GM19328 (cell line): ENCODE data around the gene RBP5.

Experiments used
- ATAC-seq: cut with Tn5 transposase; IDR thresholded peaks from one replicate; pipeline ENCODE4 v1.9.1; 2021; ENCODE audit warnings: mild to moderate bottlenecking, moderate library complexity; ENCODE audit not compliant: unreplicated experiment

RBP5 gene

DNA sequence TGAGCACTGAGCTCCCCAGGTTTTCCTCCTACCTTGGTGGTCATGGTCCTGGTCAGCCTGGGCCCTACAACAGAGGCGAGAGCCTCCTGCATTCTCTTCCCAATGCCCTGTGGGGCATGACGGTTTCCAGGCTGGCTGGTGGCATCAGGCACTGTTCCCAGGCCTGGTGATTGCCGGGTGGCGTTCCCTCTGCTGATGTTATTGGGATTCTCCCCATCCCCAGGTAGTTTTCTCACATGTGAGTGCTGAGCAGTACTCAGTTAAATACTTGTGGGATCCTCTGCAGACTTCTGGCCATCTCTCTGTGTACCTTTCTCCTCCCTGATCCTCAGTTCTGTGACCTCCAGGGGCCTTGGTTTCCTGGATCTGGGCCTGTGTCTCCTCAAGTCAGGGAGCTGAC, 52.2 kb downstream of the RBP5 start:
- no peak for ATAC-seq

DNA sequence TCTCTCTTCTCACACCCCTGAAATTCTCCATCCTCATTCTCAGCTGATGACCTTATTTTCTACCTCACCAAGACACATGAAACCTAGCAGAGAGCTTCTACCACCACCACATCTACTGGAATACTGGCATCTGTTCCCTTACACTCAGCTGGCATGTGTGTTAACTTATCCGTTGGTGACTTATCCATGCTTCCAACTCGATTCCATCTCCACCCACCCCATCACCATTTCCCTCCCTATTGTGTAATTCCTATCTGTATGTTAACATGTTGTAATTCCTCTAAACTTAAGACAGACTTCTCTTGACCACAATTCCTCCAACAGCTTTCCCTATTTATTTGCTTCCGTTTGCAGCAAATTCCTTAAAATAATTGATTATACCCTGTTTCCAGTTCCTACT, 52.8 kb downstream of the RBP5 start:
- no peak for ATAC-seq

DNA sequence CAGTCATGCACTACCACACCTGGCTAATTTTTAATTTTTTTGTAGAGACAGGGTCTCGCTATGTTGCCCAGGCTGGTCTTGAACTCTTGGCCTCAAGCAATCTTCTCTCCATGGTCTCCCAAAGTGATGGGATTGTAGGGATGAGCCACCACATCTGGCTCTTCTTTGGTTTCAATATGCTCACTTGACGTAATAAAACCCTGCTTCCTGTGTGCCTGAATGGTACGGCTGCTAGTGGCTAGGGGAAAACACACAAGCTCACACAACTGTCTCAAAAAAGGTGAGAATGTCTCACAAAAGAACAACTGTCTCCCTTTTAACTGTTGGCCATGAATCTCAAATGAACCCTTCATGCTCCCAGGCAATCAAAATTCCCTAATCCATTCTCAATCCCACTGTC, 53.2 kb downstream of the RBP5 start:
- ATAC-seq: no peak

DNA sequence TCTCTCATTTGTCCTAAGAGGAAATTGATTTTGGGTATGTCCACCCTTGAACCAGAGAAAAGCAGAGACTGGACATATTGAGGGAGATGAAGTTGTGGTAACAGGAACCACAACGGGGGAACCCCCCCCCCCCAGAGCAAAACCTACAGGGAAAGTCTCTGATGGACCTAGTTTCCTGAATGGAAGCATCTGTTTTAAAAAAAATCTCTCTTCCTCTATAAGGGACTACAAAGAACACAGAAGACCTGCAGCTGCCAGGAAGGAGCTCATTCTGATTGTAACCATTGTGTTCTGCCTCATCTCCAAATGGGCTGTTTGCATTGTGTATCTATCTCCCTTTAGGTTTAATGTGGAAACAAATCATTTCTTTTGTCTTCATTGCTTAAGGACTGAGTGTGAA, 54.7 kb downstream of the RBP5 start:
- no peak for ATAC-seq
